ENCODE measurements around the gene RLF.

DNA sequence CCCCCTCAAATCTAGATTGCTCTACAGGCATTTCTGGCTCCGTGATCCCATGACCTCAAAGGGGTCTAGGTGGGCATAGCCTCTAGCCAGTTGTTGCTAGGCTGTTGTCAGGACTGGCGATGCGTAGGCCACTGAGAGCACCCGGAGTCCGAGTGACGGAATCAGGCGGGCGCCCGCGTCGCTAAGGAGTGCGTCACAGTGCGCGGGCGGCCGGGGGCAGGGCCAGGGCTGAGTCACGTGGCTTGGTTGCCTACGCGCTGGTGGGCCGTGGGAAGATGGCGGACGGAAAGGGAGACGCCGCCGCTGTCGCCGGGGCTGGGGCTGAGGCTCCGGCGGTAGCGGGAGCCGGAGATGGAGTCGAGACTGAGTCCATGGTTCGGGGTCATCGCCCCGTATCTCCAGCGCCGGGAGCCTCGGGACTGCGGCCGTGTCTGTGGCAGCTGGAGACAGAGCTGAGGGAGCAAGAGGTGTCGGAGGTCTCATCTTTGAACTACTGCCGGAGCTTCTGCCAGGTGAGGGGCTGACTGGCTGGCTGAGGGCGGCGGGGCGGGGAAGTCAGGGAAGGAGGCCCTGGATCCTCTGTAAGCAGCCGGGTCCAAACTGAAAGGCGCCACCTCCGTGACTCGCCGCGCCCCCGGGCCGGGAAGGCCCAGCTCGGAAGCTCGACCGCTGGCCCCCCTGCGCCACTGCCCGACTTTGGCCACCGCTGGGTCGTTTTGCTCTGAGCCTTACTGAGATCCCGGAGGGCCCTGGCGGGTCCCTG is at the start of gene RLF:
- TF ChIP-seq, protein P1, sequence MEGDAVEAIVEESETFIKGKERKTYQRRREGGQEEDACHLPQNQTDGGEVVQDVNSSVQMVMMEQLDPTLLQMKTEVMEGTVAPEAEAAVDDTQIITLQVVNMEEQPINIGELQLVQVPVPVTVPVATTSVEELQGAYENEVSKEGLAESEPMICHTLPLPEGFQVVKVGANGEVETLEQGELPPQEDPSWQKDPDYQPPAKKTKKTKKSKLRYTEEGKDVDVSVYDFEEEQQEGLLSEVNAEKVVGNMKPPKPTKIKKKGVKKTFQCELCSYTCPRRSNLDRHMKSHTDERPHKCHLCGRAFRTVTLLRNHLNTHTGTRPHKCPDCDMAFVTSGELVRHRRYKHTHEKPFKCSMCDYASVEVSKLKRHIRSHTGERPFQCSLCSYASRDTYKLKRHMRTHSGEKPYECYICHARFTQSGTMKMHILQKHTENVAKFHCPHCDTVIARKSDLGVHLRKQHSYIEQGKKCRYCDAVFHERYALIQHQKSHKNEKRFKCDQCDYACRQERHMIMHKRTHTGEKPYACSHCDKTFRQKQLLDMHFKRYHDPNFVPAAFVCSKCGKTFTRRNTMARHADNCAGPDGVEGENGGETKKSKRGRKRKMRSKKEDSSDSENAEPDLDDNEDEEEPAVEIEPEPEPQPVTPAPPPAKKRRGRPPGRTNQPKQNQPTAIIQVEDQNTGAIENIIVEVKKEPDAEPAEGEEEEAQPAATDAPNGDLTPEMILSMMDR (IDR thresholded peaks at IDR 0.05; ENCODE audit: low read length), result no peak
- TF ChIP-seq EZH2 (optimal IDR thresholded peaks at IDR 0.05; ENCODE audit: low read depth, low read length) (no peak), EZH2phosphoT487 (IDR thresholded peaks at IDR 0.05; ENCODE audit: low read length) (no peak)

Data from MM.1S (cell line).